HG02642 (cell line): ENCODE data around the gene MORC2.

Experiments used
- ATAC-seq: cut with Tn5 transposase; IDR thresholded peaks from one replicate; pipeline ENCODE4 v1.9.1; 2021; ENCODE audit warnings: mild to moderate bottlenecking; ENCODE audit not compliant: unreplicated experiment, poor library complexity

MORC2 gene

DNA sequence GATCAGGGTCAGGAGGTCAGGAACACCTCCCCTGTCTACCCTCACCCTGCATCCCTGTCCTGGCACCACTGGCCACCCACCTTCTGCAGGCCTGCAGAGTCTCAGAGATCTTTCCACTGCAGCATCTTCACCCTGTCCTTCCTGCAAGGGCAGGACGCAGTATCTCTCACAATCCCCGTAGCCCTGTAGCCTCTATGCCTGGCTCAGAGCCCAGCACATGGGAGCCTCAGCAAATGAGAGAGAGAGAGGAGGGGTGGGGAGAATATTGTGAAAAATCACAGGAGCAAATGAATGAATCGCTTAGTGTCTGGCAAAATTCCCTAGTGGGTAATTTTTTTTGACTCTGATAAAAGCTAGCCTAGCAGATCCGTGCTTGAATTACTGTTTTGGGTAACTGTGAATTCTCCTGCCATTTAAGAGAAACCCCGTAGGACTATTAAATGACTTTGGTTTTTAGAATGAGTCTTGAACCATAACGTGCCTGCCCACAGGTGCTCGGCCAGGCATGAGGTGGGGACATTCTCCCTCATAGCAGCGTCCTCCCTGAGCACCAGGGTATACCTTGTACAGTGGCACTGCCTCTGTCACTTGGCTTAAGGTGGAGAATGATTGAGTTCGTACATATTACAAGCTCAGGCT, 91.5 kb downstream of the MORC2 start:
- no peak for ATAC-seq

DNA sequence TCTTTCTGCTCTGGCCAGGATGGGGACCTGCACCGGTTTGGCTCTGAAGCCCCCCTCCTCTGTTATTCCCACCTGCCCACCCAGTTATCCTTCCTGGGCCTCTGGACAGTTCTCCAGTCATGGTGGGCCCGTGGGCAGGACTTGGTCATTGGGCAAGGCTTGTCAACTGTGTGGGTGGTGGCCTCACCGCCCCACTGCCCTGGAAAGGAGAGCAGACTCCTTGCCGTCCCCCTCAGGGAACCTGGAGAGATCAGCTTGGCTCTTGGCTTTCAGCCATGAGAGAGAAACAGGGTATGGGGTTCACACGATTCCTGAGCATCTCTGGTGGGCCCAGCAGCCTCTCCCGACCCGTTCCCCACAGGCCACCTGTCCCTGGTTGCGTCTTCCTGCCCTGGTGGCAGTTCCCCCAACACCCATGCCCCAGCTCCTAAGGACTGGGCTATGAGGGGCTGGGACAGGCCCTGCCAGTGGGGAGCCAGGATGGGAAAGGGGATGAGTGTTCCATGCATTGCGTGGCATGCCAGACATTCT, 92.3 kb downstream of the MORC2 start:
- ATAC-seq, result no peak

DNA sequence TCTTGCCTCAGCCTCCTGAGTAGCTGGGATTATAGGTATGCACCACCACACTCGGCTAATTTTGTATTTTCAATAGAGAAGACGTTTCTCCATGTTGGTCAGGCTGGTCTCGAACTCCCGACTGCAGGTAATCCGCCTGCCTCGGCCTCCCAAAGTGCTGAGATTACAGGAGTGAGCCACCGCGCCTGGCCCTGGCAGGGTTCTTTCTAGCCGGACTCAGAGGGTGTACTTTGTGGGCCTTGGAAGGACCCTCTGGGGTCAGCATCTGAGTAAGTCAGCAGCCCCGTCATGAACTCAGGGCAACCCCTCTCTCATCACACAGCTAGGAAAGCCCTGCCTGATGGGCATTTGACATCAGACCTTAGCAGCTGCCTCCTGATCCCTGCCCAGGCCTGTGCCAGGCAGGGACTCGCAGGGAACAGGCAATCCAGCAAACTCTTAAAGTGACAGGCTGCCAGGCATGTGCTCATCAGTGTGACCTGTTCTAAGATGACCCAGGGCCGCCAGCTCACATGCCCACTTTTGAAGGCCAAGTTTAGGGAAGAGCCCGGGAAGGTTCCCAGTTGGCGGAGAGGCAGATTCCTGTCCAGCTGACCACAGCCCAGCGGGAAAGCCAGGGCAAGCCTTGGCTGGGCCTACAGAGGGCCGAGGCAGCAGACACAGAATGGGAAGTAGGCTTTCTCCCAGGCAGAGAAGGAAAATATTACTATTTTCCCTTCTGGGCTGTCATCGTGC, 92.9 kb downstream of the MORC2 start:
- ATAC-seq, result no peak
